Activated naive CD4-positive, alpha-beta T cell treated with anti-CD3 and anti-CD28 coated beads, Interleukin-2, amount 10 ng/mL, durations not matched to agents 7 days and 5 days (primary cell): ENCODE results near the gene RNASET2.
"Not testable (repeated sequence)": the region's sequence is repeated elsewhere in the genome, so short reads cannot be mapped to it uniquely, and the experiment has no call there.

Source experiments
- CTCF ChIA-PET: fragments of 350-600 bp; sonication (Branson Sonifier 250); formaldehyde crosslinking; loops from one replicate; lab custom pipeline; 2021; ENCODE audit warnings: antibody characterized with exemption; lab: Charles Lee
- DNase-seq: peaks from one replicate; pipeline ENCODE4 v3.0.0-alpha.2; 2020
- H3K27ac Mint-ChIP-seq: one replicate; pipeline ENCODE4 v1.8.0; 2021; ENCODE audit warnings: mild to moderate bottlenecking, moderate library complexity, mixed read lengths
- H3K27me3 Mint-ChIP-seq: one replicate; pipeline ENCODE4 v1.8.0; 2021; ENCODE audit warnings: mild to moderate bottlenecking, mixed read lengths
- H3K36me3 Mint-ChIP-seq: one replicate; pipeline ENCODE4 v1.8.0; 2021; ENCODE audit warnings: mixed read lengths
- H3K4me1 Mint-ChIP-seq: one replicate; pipeline ENCODE4 v1.8.0; 2021; ENCODE audit warnings: mixed read lengths
- H3K4me3 Mint-ChIP-seq: one replicate; pipeline ENCODE4 v1.8.0; 2021; ENCODE audit warnings: mild to moderate bottlenecking, moderate library complexity, mixed read lengths
- H3K9me3 Mint-ChIP-seq: one replicate; pipeline ENCODE4 v1.8.0; 2021; ENCODE audit warnings: mixed read lengths

RNASET2 gene

DNA sequence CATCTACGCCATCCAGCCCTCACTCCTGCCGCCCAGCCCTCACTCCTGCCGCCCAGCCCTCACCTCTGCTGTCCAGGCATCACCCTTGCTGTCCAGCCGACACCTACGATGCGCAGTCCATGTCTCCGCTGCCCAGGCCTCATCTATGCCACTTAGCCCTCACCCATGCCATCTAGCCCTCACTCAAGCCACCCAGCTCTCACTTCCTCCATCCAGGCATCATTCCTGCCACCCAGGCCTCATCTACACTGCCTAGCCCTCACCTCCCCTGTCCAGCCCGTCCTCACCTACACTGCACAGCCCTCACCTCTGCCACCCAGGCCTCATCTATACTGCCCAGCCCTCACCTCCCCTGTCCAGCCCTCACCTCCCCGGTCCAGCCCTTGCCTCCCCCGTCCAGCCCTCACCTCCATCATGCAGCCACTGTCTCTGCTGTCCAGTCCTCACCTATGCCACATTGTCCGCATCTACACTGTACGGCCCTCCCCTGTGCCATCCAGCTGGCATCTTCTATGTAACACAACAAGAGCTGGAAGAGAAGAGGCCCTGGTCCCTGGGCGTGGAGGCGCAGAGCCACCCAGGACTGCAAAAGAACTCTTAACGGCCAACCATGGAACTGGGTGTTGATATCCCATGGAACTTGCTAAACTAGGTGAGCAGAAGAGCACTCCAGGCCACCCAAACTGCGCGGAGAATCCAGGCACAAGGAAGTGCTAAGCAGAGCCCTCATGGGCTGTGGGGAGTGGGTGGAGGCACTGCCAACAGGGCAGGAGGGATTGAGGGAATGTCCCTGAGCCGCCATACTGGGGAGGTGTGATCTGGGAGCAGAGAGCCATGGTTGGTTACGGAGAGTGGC lies 31.0 kb downstream of the RNASET2 start:
- no peaks in the 10 kb centered on the region for H3K9me3 Mint-ChIP-seq
- CTCF ChIA-PET = no interaction called here
- H3K36me3 Mint-ChIP-seq = peaks cover 33% of the 10 kb centered on the region

DNA sequence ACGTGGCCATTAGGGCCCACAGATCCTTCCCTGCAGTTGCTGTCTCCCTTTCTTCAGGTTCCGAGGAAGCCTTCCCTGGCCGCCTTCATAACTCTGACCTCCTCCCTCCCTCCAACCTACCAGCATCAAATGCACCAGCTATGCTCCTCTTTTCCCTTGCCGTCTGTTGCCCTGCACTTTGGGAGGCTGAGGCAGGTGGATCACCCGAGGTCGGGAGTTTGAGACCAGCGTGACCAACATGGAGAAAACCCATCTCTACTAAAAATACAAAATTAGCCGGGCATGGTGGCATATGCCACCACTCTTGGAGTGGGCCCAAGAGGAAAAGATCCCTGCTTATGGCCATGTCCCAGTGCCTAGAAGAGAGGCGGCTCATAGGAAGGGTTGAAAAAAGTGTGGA lies 31.8 kb downstream of the RNASET2 start:
- Mint-ChIP-seq H3K27ac (no peak overlapping the region), H3K4me1 (peaks cover 3% of the 10 kb centered on the region), H3K36me3 (peaks cover 27% of the 10 kb centered on the region), H3K4me3 (no peak overlapping the region), H3K9me3 (no peaks in the 10 kb centered on the region), H3K27me3 (no peaks in the 10 kb centered on the region)
- CTCF ChIA-PET = no interaction called here
- DNase-seq = no peak

More for the DNA sequence above, 31.0 kb downstream of the RNASET2 start:
- Mint-ChIP-seq H3K27ac (no peak overlapping the region), H3K4me1 (peaks cover 3% of the 10 kb centered on the region), H3K4me3 (no peak overlapping the region), H3K27me3 (no peaks in the 10 kb centered on the region)
- no peak for DNase-seq

DNA sequence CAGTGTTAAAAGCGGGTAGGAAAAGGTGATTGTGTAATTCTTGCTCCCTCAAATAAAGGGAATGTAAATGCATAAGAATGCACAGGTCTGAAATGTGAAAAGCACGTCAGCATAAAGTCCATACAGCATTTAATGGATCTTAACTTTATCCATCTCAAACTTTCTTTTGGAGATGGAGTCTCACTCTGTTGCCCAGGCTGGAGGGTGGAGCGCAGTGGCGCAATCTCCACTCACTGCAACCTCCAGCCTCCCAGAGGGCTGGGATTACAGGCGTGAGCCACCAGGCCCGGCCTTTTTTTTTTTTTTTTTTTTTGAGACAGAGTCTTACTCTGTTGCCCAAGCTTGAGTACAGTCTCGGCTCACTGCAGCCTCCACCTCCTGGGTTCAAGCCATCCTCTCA lies 33.4 kb downstream of the RNASET2 start:
- CTCF ChIA-PET = no interaction called here
- no peaks in the 10 kb centered on the region for H3K27me3 Mint-ChIP-seq
- H3K27ac Mint-ChIP-seq = no peak overlapping the region
- H3K4me1 Mint-ChIP-seq = peaks cover 3% of the 10 kb centered on the region
- no peak overlapping the region for H3K4me3 Mint-ChIP-seq
- H3K9me3 Mint-ChIP-seq = no peaks in the 10 kb centered on the region
- peaks cover 13% of the 10 kb centered on the region for H3K36me3 Mint-ChIP-seq
- DNase-seq = no peak

DNA sequence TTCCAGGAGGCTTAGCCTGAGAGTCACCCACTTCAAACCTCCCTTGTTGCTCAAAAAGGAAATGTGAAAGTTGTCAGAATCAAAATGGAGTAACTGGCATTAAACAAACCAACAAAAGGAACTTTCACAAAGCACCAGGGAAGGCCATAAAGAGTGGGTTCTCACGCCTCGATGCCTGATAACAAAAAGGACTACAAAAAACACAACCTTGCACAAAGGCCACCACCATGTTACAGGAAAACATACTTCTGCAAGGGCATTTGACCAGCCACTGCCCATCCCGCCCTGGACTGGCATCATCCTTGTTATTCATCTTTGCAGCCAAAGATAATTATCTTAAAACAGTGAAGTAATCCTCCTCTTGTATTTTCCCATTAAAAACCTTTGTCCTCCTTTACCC lies 34.8 kb downstream of the RNASET2 start:
- no peak for DNase-seq
- no peaks in the 10 kb centered on the region for H3K27me3 Mint-ChIP-seq
- peaks cover 3% of the 10 kb centered on the region for H3K36me3 Mint-ChIP-seq
- CTCF ChIA-PET = no interaction called here
- peaks cover 3% of the 10 kb centered on the region for H3K4me1 Mint-ChIP-seq
- no peaks in the 10 kb centered on the region for H3K9me3 Mint-ChIP-seq
- H3K27ac Mint-ChIP-seq = no peak overlapping the region
- no peak overlapping the region for H3K4me3 Mint-ChIP-seq

DNA sequence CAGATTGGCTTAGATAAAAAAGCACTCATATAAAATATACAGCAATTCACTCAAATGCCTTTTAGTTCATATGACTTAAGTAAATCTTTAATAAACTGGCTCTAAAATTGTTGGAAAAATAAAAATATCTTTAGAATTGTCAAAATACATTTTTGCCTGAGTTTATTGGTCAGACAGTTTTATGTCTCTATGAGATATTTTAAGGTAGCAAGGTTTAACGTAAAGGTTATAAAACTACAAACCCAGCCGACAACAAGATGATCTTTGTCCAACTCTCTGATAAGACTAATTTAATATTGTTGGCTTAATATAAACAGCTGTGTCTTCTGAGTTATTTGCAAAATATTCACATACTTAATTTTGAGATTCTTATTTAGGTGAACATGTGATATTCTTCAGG lies 39.5 kb downstream of the RNASET2 start:
- CTCF ChIA-PET = no interaction called here
- Mint-ChIP-seq H3K36me3 (peaks cover 18% of the 10 kb centered on the region), H3K4me1 (no peaks in the 10 kb centered on the region), H3K27ac (no peak overlapping the region), H3K27me3 (no peaks in the 10 kb centered on the region), H3K4me3 (no peak overlapping the region), H3K9me3 (peaks cover 4% of the 10 kb centered on the region)
- DNase-seq = no peak

DNA sequence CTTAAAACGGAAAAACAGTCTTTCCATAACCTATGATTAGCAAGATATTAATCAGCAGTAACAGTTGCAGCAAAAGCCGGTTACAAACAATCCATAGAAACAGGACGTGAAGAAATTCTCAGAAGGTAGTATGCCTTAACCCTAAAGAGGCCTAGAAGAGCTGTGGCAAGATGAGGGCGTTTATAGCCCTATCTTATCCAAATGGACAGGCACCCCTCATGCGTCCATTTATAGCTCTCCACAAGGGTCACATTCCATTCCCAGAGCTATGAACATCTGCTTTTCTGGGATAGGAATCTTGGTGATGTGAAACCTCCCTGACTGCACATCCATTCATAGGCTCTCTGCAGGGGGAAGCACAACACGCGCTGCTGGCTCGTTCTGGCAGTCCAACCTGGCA lies 40.9 kb downstream of the RNASET2 start:
- H3K4me3 Mint-ChIP-seq, H3K4me1 Mint-ChIP-seq, H3K27ac Mint-ChIP-seq, CTCF ChIA-PET, H3K9me3 Mint-ChIP-seq, H3K27me3 Mint-ChIP-seq, DNase-seq: not testable (repeated sequence)
- peaks cover 22% of the 10 kb centered on the region for H3K36me3 Mint-ChIP-seq

DNA sequence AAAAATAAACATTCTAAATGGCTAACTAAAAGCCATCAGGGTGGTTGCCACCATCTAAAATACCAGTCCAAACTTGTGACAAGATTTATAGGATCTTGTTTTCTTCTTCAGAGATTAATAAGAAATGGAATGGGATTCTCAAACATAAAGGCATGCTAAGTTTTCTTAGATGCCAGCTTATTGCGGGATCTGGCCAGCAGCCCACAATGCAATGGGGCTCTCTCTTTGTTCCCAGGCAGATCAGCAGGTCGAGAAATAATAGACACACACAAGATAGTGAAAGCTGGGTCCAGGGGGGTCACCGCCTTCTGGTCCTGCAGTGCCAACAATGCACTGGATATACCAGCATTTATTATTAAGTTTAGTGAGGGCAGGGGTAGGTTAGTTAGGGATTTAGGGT lies 41.4 kb downstream of the RNASET2 start:
- H3K4me1 Mint-ChIP-seq, DNase-seq, H3K27me3 Mint-ChIP-seq, H3K27ac Mint-ChIP-seq, H3K4me3 Mint-ChIP-seq, H3K9me3 Mint-ChIP-seq, CTCF ChIA-PET: not testable (repeated sequence)
- H3K36me3 Mint-ChIP-seq = peaks cover 22% of the 10 kb centered on the region

DNA sequence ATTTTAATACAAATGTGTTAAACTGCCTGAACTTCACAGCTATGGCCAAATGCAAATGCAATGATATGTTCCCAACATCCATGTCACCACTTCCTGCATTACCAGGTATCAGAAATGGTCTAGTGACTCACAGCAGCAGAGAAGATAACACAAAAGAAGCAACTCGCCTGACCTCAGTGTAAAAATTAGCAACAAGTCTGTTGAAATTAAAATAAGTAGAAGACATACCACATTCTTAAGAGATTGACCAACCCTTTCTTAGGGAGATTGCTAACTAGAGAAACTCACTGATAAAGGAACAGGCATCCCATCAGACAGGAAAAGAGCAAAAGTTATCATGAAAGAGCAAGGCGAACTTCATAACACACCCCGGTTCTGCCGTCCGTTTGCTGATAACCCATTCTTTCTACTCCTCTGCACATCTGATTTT lies 45.1 kb downstream of the RNASET2 start:
- CTCF ChIA-PET = no interaction called here
- Mint-ChIP-seq H3K4me1 (peaks cover 34% of the 10 kb centered on the region), H3K9me3 (peaks cover 4% of the 10 kb centered on the region), H3K27ac (no peak overlapping the region), H3K36me3 (peaks cover 20% of the 10 kb centered on the region), H3K27me3 (no peaks in the 10 kb centered on the region), H3K4me3 (no peak overlapping the region)
- no peak for DNase-seq

DNA sequence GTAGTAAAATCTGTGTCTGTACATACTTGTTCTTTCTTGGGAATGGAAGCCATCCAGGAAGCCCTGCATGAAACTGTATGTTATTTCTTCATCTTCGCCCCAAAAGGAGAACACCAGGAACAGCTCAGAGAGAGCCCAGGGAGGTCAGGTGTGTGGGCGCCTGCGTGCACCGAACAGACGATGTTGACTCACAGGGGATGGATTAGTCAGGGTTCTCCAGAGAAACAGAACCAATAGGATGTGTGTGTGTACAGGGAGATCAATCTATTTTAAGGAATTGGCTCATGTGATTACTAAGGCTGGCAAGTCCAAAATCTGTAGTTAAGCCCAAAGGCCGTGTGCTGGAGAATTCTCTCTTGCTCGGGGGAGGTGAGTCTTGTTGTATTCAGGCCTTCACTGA lies 45.7 kb downstream of the RNASET2 start:
- Mint-ChIP-seq H3K27me3 (no peaks in the 10 kb centered on the region), H3K4me1 (peaks cover 34% of the 10 kb centered on the region), H3K36me3 (peaks cover 19% of the 10 kb centered on the region), H3K27ac (no peak overlapping the region), H3K9me3 (peaks cover 4% of the 10 kb centered on the region), H3K4me3 (no peak overlapping the region)
- no peak for DNase-seq
- CTCF ChIA-PET = no interaction called here

DNA sequence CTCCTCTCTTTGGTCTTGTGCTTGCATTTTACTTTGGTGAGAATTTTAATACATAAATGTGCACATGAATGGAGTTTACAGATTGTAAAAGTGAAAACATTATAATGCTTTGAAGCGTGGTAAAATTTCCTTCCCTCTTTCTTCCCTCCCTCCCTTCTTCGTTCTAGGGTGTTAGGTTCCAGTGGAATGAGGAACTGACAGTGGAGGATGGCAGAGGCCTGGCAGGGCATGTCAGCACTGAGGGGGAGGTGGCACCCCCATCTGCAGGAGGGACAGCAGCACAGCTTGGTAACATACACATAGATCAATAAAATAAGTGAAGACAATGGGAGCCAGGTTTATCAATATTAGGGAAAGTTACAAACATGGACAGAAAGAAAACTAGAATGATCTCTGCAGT lies 47.5 kb downstream of the RNASET2 start:
- no peak overlapping the region for H3K4me3 Mint-ChIP-seq
- H3K27ac Mint-ChIP-seq = no peak overlapping the region
- DNase-seq = no peak
- peaks cover 9% of the 10 kb centered on the region for H3K36me3 Mint-ChIP-seq
- CTCF ChIA-PET = interaction anchor here (1.0 kb wide), 1 partner anchor 42 kb away, joined by 3 read pairs; no protein-coding TSS in a partner anchor
- H3K9me3 Mint-ChIP-seq = no peaks in the 10 kb centered on the region
- no peaks in the 10 kb centered on the region for H3K27me3 Mint-ChIP-seq
- H3K4me1 Mint-ChIP-seq = peaks cover 34% of the 10 kb centered on the region

DNA sequence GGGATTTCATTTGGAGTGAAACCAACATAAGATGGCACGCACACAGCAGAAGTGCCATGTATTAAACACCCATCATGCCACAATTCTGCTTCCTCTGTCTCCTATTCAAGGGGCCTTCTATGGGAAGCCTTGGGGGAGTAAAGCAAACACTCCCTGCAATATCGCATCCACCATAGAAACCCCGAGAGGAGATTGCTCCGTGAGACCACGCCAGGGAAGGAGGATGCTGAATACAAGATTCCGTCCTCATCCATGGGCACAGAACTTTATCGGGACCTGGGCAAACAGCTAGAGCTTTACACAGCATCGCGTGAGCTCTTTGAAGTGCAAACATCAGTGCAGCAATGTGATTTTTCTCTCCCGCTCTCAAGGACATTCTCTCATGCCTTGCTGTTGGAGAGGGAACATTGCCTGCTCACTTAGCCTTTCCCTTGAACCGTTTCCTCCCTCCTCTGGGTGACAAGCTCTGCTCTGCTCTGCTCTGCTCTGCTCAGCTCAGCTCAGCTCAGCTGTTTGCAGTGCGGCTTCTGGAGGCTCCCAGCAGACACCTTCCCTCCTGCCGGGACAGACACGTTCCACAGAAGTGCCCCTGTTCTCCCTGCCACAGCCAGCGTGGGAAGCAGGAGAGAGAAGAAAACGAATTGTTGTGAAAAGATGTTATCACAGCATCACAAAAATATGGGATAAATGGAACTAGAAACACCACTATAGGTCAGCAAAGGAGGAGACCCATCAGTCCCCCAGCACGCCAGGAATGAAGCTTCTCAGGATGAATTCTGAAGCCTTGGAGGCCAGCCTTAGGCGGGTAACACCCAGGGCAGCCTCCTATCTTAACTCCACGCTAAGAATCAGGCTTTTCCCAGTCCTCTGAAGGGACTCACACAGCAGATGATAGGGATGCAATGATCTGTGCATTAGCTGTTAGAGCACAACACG lies 48.2 kb downstream of the RNASET2 start:
- Mint-ChIP-seq H3K27me3 (no peaks in the 10 kb centered on the region), H3K9me3 (no peaks in the 10 kb centered on the region), H3K27ac (peak overlapping the region; percentile 78), H3K4me1 (peaks cover 34% of the 10 kb centered on the region), H3K4me3 (no peak overlapping the region), H3K36me3 (peaks cover 9% of the 10 kb centered on the region)
- DNase-seq = no peak
- CTCF ChIA-PET = interaction anchor here (1.0 kb wide), 1 partner anchor 43 kb away, joined by 3 read pairs; no protein-coding TSS in a partner anchor

DNA sequence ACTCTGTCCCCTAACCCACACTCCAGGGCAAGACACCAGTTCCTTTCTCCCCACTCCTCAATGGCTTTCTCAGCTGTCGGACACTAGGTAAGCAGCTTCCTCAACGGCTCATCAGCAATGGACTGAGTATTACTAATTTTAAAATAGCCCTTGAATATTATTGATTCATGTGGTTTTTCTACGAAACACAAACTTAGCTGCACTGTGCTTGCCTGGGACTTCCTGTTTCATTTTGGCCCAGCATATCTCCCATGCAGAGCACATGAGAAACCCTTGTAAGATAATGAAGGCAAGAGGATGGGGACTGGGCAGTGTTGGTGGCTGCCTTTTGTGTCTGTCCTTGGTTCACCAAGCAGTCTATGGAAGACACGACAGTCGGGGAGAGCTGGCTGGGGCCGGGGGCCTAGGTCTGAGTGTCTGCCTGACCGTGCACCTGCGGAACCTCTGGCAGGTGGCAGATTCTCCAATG lies 48.9 kb downstream of the RNASET2 start:
- peak overlapping the region; percentile 78 for H3K27ac Mint-ChIP-seq
- peaks cover 7% of the 10 kb centered on the region for H3K36me3 Mint-ChIP-seq
- CTCF ChIA-PET = no interaction called here
- H3K4me3 Mint-ChIP-seq = peak overlapping the region; percentile 2
- peak; percentile 51 for DNase-seq
- no peaks in the 10 kb centered on the region for H3K9me3 Mint-ChIP-seq
- peaks cover 34% of the 10 kb centered on the region for H3K4me1 Mint-ChIP-seq
- no peaks in the 10 kb centered on the region for H3K27me3 Mint-ChIP-seq

DNA sequence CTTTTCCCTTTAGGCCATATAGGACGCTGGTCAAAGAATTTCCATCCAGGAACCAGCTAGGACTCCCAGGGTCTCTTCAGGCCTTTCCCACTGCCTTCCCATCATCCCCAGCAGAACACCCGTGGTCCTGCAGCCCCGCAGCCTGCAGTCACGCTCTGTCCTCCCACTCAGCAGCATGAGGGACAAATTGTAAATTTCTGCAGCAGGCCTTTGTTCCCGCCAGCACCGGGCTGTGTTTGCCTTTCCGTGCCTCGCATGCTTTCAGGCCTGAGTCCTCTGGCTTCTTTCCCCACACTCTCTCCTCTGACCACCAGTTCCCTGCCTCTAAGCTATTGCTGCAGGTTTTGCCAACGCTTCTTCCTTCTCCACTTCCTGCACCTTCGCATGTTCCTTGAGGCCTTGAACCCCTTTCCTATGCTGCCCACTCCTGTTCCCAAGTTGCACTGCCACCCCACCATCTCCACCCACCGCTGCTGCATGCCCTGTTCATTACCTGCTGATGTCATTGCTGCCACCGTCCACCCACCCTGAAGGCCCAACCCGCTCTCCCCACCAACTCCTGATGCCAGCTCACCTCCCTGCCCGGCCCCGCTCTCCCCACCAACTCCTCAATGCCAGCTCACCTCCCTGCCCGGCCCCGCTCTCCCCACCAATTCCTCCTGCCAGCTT lies 49.8 kb downstream of the RNASET2 start:
- peaks cover 33% of the 10 kb centered on the region for H3K4me1 Mint-ChIP-seq
- CTCF ChIA-PET = no interaction called here
- no peaks in the 10 kb centered on the region for H3K9me3 Mint-ChIP-seq

More for the DNA sequence above, 49.8 kb downstream of the RNASET2 start:
- Mint-ChIP-seq H3K36me3 (peaks cover 5% of the 10 kb centered on the region), H3K4me3 (no peak overlapping the region), H3K27ac (no peak overlapping the region), H3K27me3 (no peaks in the 10 kb centered on the region)
- no peak for DNase-seq
